Astrocyte of the cerebellum (primary cell): Measurements from ENCODE around the gene AGBL4.

Experiments
- DNase-seq: peaks from one replicate; pipeline ENCODE4 v3.0.0-alpha.2; 2011; ENCODE audit warnings: low read depth
- H3K4me3 ChIP-seq: 2 replicates; pipeline ENCODE4 v1.5.1; 2011; ENCODE audit warnings: mild to moderate bottlenecking, low read depth, low read length, moderate library complexity
- in situ Hi-C: cut with HindIII; loops from 2 replicates; pipeline ENCODE4 v1.10.0; 2017; ENCODE audit warnings: low sequenced_read_pairs
- TF ChIP-seq, protein P1 (sequence below): IDR thresholded peaks from 2 replicates; pipeline ENCODE4 v1.5.1; 2012; ENCODE audit warnings: low read length, low read depth, moderate library complexity, mild to moderate bottlenecking; ENCODE audit errors: missing control alignments

Gene AGBL4

DNA sequence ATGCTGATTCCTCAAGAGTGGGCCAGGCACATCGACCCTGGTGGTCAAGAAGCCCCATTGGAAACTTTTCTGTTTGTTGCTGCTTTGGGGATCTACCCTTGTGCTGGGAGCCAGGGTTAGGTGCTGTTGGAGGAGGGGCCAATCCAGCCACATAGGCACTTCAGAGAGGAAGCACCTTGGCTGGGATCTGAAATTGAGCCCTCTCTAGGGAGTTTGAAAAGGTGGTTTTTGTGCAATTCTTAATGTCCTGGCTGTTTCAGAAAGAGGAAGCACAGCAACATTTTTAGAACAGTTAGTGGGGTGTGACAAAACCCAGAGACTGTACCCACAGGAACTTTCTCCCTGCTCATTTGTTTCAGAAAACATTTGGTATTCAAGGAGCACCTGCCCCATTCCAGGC, 1229.9 kb downstream of the AGBL4 start:
- no peak overlapping the region for H3K4me3 ChIP-seq
- TF ChIP-seq, protein P1, sequence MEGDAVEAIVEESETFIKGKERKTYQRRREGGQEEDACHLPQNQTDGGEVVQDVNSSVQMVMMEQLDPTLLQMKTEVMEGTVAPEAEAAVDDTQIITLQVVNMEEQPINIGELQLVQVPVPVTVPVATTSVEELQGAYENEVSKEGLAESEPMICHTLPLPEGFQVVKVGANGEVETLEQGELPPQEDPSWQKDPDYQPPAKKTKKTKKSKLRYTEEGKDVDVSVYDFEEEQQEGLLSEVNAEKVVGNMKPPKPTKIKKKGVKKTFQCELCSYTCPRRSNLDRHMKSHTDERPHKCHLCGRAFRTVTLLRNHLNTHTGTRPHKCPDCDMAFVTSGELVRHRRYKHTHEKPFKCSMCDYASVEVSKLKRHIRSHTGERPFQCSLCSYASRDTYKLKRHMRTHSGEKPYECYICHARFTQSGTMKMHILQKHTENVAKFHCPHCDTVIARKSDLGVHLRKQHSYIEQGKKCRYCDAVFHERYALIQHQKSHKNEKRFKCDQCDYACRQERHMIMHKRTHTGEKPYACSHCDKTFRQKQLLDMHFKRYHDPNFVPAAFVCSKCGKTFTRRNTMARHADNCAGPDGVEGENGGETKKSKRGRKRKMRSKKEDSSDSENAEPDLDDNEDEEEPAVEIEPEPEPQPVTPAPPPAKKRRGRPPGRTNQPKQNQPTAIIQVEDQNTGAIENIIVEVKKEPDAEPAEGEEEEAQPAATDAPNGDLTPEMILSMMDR: no peak
- in situ Hi-C loops: loop anchor here (5.0 kb wide), 1 partner anchor 97 kb away; no protein-coding TSS in a partner anchor
- no peak for DNase-seq

DNA sequence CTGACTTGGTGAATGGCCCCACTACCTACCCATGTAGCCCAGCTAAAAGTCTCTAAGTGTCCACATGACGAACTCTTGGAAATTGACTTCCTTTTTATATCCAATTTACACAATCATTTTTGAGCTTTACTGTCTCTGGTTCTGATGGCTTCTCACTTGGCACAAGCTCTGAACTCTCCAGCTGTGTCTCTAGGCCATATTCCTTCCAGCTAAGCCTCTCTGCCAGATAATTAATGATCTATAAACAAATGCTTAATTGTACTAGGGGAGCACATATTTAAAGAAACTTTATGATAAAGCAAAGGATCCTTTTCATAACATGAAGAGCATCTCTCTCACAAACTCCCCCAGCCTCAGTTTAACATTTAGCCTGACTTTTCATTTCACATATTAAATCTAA, 1230.8 kb downstream of the AGBL4 start:
- no peak overlapping the region for H3K4me3 ChIP-seq
- in situ Hi-C loops: loop anchor here (5.0 kb wide), 1 partner anchor 96 kb away; no protein-coding TSS in a partner anchor
- no peak for DNase-seq
- TF ChIP-seq, protein P1: no peak

DNA sequence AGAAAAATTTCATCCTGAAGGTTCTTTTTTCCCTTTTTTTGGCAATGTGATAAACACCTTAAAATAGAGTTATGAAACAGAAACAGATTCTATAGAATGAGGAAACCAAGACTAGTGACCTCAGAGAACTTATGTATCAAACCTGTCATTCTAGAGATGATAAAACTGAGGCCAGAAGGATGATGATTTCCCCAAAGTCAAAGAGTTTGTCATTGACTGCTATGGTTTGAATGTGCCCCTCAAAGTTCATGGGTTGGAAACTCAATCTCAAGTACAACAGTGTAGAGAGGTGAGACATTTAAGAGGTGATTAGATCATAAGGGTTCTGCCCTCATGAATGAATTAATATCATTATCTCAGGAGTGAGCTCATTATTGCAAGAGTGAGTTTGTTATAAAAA, 1233.4 kb downstream of the AGBL4 start:
- no peak for DNase-seq
- in situ Hi-C loops: loop anchor here (5.0 kb wide), 1 partner anchor 93 kb away; no protein-coding TSS in a partner anchor
- no peak overlapping the region for H3K4me3 ChIP-seq
- TF ChIP-seq, protein P1: no peak

DNA sequence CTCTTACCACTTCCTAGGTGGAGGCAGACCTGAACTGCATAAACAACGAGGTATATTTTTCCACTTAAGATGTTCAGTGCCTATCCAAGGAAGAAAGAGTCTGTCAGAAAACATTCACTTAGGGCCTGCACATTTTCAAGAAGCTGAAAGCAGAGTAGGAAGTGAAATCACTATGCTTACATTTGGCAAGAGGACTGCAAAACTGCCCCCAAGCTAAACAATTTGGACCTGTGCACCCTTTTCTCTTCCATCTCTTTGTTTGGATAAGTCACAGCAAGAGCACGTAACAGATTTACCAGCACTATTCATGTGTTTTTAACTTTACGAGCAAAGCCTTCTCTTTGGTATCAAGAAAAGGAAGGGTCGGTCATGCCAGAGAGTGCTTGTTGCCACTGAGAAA, 1233.9 kb downstream of the AGBL4 start:
- no peak overlapping the region for H3K4me3 ChIP-seq
- DNase-seq: no peak
- in situ Hi-C loops: loop anchor here (5.0 kb wide), 1 partner anchor 93 kb away; no protein-coding TSS in a partner anchor
- TF ChIP-seq, protein P1: no peak

DNA sequence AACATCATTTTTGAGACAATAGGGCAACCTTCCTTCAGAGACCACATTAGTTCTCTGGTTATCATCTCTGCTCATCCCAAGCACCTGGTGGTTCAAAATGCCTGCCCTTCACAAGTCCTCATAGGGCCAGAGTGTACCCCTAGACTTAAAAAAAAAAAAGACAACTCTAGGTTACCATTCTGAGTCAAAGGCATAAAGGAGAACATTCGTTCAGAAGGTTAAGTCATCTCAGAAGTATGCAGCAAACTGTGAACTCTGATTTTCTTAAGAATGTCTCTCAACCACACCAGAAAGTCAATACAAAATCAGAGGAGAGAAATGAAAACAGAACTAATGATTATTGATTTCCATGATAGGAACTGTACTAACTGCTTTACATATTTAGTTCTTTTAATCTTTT, 1237.9 kb downstream of the AGBL4 start:
- in situ Hi-C loops: no loop called here
- DNase-seq: no peak

DNA sequence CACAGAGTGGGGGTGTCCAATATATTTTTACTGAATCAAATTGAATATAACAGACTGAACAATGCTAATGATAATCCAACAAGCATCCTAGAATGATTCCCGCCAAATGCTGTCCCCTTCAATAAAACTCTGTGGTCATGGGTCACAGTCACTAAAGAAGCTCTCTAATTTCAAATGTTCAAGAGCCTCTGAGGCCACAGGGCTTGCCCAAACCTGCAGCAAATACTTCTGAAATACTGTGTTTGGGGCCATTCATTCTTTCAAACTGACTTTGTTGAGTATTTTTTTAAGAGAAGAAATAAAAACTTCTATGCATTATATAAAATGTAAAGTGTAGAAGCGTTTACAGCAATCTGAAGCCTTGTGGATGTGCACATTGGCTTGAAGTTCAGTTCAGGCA, 1239.5 kb downstream of the AGBL4 start:
- in situ Hi-C loops: no loop called here
- TF ChIP-seq, protein P1: no peak
- no peak overlapping the region for H3K4me3 ChIP-seq
- no peak for DNase-seq

More for the DNA sequence above, 1237.9 kb downstream of the AGBL4 start:
- no peak overlapping the region for H3K4me3 ChIP-seq
- TF ChIP-seq, protein P1: no peak
